Hypothalamus (tissue), 51 donors: ENCODE measurements around the gene ALG14.
A peak's percentile ranks its signal among the peaks of the same experiment; 100 is the strongest.
"Not testable (repeated sequence)": the region's sequence is repeated elsewhere in the genome, so short reads cannot be mapped to it uniquely, and the experiment has no call there.

Experiments
- DNase-seq, 51 donors: peaks; one replicate each; lab custom pipeline; 2025; lab: John Stamatoyannopoulos, UW

ALG14 gene

DNA sequence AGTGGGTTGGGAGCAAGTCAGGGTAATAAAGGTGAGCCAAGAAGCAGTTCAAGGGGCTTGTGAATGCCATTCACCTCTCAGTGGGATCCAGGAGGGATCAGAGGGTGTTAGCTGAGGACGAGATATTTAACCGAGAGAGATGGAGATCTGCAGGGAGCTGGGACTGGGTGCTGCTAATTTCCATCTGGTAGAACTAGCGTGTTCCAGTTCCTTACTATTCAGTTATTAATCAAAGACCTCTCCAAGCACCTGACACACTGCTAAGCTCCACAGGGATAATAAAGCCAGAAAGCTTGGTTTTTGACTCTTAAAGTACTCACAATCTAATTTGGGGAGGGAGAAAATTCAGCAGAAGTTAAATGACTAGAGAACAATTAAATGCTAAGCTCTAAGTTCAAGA lies 57.7 kb downstream of the ALG14 start:
- DNase-seq: no peak

DNA sequence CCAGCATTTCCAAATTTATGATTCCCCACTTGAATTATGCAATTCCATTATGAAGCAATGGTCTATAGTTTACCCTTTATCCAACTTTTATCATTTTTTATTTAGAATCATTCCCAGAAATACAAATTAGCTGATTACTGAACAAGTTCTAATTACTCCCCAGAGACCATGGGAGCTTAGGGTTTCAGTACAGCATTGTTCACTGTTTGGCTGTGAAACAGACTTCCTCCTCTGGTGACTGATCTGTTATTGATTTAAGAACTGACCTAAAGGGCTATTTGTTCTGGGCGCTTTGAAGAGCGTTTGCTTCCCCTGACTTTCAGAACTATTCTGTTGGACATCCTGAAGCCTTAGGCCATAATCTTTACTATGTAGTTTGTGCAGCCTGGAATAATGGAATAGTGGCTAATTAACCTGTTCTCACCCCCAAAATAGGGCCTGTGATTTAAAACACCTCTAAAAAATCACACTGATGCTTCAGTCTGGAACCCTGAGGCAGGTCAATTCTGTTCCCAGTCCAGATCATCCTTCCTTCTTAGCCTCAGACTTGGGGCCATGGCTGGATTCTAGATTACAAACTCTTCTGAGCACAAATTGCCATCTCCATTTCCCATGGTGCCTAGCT lies 58.7 kb downstream of the ALG14 start:
- DNase-seq: no peak

DNA sequence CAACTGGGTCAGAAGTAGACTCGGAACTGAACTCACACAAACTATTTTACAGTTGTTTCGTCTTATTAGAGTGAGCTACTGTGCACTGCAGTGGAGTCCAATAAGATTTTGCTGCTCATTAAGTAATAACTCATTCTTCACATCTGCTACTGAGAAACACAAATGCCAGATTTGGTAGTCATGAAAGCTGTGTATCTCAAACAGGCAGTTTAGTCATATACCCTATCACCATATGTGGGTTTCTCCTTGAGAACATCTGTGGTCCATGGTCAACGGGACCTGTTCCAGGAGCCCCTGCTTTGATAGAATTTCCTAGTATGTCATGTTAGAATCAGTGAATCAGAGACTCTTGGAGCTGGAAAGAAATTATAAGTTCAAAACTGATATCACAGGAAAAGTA lies 60.4 kb downstream of the ALG14 start:
- no peak for DNase-seq

DNA sequence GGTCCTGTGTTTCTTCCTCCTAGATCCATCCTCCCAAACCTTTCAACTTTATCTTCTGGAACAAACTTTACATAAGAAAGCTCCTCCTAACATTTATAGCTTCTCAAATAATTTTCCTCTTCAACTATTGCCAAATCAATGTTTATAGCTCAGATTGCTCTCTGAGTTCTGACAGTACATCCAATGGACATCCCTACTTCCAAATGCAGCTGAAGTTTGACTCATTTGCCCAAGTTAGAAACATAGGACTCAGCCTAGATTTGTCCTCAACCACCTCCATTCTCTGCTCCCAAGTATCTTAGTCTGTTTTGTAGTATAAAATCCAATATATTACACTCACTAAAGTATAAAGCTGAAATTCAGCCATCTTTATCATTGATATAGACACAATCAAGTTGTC lies 62.6 kb downstream of the ALG14 start:
- no peak for DNase-seq

DNA sequence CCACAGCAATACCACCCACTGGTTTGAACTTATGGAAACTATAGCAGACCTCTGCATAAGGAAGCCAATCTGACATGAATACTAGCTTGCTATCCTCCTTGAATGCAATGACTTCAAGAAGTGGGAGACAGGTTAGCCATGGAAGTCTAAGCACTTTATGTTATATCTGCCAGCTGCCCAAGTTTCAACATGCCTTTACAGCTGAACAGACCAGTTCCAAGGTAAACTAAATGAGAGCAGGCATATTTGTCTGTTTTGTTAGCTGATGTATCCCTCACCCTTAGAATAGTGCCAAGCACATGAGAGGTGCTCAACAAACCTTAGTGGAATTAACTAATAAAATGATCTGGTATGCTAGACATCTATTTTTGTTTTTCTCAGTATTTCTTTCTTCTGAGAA lies 65.1 kb downstream of the ALG14 start:
- no peak for DNase-seq

DNA sequence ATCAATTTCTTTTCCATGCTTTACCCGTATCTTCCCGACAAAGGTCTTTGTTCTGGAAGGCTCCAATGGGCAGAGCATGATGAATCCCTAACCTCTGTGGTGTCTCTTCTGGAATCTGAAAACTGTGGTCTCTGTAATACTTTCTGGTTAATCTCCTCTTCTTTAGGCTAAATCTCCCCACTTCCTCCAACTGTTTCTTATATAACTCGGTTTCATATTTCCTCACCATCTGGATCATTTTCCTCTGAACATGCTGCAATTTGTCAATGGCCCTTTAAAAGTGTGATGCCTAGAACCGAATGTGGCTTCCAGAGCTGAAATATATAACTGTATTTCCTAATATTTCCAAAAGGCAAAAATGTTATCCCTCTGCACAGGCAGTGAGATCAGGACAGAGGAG lies 66.1 kb downstream of the ALG14 start:
- DNase-seq: no peak

DNA sequence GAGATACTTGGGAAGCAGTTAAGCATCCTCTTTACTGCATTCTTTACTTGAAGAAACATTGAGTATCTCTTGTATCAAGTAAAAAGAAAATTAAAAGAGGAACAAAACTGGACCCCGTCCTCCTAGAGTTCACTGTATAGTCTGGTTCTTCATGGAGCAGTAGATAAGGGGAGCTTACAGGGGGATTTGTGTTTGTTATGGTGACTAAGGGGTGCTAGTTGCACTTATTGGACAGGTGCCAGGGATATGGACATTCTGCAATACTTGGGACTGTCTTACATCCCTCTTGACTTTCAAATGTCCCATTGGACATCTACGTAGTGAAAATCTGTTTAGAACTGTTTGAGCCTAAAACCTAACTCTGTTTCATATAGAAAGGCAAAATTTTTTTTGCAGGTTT lies 67.2 kb downstream of the ALG14 start:
- no peak for DNase-seq

DNA sequence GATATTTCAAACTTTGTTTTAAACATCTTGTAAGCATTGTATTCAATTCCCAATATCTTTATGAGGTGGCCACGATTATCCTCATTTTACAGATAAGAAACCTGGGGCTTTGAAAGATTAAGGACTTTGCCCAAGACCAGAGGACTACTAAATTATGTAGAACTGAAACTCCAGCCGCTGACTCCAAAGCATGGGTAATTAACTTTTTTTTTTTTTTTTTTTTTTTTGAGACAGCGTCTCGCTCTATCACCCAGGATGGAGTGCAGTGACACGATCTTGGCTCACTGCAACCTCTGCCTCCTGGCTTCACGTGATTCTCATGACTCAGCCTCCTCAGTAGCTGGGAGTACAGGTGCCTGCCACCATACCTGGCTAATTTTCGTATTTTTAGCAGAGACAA lies 68.7 kb downstream of the ALG14 start:
- no peak for DNase-seq

DNA sequence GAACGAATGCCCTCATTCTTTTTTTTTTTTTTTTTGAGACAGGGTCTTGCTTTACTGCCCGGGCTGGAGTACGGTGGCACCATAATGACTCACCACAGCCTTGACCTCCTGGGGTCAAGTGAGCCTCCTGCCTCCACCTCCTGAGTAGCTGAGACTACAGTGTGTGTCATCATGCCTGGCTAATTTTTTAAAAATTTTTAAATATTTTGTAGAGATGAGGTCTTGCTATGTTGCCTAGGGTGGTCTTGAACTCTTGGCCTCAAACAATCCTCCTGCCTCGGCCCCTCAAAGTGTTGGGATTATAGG lies 69.4 kb downstream of the ALG14 start:
- DNase-seq: no peak

DNA sequence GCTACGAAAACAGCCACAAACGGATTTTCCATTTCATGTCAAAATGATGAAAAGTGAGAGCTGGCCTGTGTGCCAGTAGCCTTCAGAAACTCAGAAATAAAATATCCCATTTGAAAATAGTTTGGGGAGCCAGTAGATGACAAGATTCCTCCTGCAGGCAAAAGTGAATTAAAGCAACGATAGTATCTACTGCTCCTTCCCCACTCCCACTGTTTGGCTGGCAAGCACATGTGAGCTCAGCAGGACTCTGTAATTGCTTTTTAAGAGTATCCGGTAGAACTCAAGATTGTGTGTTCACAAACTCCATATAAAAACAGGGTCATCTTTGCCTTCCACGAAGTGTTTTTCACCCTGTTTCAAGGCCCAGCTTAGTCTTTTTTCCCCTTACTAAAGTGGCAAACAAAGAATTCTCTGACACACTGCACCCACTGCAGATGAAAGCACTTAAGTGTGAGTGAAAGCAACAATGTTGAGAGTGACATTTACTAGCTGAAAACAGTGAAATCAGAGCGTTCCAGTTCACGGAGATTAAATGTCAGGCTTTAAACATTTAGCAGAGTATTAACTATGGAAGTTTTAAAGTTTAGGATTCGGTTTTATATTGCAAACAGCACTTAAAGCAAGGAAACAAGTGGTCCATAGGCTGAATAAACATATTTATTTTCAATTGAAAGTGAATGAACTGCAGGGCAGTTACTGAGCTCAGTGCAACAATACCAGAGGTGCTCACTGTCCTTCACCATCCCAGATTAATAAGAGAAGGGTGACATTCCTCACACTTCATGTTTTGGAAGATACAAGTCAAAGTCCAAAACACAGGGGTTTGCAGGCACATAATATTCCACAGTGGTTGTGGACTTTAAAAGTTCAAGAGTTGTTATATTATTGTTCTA lies 70.0 kb downstream of the ALG14 start:
- no peak for DNase-seq

DNA sequence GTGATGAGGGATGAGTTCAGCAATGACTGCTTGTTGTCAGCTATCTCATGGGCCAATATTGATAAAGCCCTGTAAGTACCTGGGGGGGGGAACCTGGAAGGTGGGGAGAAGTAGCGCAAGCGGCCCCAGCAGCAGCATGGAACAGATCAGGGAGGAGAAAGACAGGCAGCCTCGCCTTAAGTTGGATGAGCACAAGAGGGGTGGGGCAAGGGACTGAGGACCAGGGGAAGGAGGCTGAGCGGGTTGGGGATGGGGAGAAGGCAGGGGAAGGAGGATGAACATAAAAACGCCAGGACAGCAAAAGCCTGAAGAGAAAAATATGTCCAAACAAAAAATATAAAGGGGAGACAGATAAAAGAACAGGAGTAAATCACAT lies 70.6 kb downstream of the ALG14 start:
- no peak for DNase-seq

DNA sequence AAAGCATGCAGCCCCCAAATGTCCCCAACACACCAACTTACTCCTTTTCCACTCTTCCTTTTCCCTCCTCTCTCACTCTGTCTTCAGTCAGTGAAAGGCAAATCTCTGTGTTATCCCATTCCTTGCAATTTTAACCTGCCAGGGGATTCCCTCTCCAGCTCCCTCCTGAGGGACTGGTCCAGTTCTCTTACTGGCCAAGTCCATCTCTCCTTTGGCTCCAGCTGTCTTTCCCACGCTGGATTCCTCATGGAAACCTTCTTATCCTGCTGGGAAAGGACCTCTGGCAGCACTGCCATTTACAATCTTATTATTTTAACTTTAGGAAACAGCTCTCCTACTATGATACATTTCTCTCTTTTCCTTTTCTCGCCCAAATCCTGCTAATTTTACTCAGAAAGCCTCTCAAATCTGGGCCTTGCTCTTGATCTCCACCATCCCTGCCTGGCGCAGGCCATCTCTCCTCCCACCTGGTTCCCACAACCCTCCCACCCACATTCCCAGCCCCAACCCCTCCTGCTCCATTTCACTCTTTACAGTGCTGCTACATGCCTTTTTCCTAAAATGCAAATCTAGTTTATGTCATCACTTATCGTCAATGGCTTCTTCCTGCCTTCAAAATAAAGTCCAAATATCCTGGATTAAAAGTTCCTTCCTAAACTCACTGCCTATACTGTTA lies 73.2 kb downstream of the ALG14 start:
- no peak for DNase-seq

DNA sequence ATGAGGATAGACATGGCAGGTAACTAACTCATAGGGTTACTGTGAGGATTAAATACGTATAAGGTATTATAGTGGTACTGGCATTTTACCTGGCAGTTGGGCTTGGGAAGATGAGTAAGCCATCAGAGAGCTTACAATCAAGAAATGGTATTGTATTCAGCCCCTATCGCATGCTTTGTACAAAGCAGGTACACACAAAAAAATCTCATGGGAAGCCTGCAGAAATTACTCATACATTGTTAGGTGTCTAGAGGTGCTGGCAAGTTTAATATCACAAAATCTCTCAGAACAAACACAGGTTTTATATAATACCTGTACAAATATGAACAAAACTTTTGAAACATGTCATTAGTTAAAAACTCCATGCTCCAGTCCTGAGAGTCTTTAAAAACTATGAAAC lies 74.0 kb downstream of the ALG14 start:
- no peak for DNase-seq

DNA sequence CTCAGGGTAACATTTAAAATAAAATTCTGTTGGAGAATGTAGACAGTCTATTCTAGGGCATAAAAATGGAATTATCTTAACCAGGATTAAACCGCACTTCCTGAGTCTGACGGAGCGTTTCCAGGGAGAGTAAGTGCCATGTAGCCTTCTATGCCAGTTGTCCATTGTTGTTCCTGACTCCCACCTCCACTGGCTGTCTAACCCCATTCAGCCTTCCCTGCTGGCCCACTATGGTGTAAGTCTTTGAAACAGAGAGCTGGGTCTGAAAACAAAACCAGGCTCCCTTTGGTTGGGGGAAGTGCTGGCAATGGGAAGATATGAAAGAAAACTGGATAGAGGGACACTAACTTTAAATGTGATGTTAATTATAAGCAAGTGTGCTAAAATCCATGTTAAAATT lies 74.6 kb downstream of the ALG14 start:
- DNase-seq: peak in 1 of 51 donors; percentile 16

DNA sequence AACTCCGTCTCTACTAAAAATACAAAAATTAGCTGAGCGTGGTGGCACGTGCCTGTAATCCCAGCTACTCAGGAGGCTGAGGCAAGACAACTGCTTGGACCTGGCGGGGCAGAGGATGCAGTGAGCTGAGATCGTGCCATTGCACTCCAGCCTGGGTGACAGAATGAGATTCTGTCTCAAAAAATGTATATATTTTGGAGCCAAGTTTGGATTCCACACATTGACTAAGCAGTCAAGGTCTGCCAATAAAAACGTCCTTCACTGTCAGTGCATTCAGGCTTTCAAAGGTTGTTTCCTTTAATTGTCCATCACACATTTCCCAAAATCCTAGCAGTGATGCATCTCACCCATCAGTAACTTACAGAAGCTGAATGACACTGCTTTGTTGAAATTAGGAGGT lies 77.2 kb downstream of the ALG14 start:
- not testable (repeated sequence) for DNase-seq

DNA sequence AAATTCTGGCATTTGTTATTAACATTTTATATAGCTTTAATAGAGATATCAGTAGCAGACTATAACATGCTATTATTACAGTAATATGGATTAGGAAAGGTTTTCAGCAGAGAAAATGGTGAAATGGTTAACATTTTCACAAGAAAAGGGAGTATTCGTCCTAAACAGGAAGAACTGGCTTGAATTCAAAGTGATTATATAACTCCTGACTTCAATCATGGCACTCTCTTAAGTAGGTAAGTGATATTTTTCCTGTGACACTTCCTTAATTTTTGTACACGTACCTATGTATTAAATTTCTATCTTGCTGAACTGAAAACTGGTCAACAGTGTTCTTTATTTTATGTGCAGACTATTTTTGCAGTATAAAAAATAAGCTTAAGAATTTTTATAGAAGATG lies 77.9 kb downstream of the ALG14 start:
- no peak for DNase-seq

DNA sequence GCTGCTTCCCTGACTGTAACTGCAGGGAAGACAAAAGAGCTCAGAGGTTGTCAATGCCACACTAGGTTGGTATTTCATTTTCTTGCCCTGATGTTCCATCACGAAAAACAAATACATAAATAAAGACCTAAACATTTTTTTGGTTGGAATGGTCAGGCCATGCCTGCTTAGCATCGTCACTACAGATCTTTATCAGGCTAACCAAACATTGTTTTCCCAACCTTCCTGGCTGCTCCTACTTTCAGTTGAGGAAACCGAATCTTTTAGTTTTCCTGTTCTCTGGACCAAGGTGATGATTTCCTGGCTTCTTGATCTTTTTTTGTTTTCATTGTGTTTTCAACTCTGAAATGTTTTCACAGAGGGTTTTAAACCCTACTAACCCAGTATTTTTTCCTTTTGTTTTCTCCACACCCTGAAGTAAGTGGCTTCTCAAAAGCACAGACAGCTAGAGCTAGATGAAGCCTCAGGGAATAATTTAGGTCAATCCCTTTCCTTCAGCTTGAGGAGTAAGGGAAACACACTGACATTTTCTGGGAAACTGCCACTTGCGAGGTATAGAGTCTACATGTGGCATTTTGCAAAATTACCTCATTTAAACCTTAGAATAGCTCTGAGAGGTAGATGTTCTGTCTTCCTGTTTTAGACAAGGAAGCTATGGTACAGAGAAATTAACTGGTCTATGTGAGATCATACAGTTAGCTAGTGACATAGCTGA lies 78.7 kb downstream of the ALG14 start:
- no peak for DNase-seq

DNA sequence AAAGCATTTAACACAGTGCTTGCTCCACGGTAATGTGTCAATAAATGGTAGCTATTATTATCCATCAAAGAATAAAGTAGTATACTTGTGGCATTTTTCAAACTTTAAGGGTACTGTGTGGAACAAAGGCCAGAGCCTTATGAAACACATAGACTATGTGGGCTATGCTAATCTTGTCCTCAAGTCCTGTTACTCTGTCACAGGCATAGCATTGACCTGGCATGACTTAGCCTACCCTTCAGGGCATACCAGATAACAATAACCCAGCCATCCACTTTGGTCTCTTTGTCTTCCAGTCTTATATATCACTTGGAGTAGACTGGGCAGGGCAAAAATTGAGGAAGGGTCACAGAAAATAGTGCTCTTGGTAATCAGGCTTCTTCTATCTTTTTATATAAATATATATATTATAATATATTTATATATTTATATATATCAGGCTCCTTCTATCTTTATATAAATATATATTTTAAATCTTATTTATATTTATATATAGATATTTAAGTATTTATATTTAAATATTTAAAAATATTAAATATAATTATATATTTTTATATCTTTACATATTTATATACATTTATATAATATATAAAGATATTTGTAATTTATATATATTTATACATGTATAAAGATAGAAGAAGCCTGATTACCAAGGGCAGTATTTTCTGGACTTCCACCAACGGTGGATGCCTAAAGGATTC lies 79.7 kb downstream of the ALG14 start:
- DNase-seq: no peak

DNA sequence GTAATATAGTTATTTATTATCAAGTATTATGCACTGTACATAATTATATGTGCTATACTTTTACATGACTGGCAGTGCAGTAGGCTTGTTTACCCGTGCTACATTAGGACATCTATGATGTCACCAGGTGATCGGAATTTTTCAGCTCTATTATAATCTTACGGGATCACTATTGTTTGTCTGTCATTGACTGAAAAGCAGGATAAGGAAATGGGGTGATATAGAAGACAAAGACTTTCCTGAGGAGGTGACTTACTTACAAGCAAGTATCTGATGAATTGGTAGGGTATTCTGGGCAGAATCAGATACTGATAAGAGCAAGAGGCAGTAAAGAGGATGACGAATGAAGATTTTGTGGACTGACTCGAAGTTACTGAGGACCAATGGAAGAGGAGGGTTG lies 80.6 kb downstream of the ALG14 start:
- no peak for DNase-seq

DNA sequence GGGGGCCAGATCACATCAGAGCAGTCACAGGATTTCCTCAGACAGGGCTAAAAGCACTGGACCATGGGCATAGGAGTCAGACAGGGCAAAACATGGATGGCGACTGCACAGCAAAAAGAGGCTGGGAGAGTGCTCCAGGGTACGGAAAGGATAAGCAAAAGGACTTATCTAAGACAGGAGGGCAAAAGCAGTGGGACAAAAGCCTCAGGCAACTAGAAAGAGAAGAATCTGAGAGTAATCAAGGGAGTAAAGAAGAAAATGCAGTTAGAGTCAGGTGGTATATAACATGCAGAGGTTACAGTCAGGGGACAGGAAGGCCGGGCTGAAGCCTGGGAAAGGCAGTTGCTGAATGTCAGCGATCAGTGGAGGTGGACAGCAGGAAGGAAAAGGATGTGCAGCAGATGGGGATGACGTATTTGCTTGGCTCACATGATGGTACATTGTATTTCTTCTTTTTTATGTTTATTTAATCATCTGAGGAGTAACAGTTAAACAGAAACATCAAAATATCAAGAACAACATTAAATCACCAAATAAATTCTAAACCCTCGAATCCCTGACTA lies 82.8 kb downstream of the ALG14 start:
- no peak for DNase-seq

DNA sequence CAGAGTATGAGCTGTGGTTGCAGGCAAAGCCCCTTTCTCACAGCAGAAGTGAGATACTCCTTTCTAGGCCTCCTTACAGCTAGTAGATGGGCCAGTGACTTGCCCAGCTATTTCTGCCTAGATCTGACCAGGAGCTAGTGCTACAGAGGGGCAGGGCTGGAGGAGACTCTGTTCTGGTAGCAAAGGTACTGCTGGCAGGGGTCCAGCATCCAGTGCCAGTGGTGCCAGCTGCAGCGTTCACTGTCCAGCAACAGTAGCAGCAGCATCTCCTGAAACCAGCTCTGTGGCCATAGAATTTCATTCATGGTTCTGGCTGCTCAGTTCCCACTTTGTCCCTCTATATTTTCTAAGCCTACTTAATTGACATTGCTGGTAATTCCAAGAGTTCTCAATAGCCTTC lies 83.4 kb downstream of the ALG14 start:
- DNase-seq: no peak
